ENCODE data around the gene RELT.

DNA sequence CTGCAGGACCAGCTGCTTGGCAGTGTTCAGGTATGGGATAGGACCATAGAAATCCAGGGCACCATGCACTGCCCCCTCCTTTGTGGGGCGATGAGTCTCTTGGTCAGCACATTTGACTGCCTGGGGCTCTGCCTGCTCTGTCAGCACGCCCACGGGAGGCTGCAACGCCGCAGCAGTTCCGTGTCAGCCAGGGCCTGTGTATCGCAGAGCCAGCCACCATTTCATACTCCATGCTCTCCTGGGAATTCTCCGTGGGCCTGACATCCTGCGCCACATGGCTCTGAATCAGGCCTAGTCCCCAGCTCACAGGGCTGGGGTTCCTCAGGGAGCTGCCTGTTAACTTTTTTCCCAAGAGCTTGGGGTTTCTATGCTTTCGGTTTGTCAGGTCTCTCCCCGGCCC, 16.9 kb upstream of the RELT start:
- TF ChIP-seq, protein P1, sequence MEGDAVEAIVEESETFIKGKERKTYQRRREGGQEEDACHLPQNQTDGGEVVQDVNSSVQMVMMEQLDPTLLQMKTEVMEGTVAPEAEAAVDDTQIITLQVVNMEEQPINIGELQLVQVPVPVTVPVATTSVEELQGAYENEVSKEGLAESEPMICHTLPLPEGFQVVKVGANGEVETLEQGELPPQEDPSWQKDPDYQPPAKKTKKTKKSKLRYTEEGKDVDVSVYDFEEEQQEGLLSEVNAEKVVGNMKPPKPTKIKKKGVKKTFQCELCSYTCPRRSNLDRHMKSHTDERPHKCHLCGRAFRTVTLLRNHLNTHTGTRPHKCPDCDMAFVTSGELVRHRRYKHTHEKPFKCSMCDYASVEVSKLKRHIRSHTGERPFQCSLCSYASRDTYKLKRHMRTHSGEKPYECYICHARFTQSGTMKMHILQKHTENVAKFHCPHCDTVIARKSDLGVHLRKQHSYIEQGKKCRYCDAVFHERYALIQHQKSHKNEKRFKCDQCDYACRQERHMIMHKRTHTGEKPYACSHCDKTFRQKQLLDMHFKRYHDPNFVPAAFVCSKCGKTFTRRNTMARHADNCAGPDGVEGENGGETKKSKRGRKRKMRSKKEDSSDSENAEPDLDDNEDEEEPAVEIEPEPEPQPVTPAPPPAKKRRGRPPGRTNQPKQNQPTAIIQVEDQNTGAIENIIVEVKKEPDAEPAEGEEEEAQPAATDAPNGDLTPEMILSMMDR (IDR thresholded peaks at IDR 0.05; ENCODE audit: insufficient read depth, low read length, poor library complexity, severe bottlenecking), result no peak
- TF ChIP-seq EZH2phosphoT487 (conservative IDR thresholded peaks at IDR 0.05; ENCODE audit: low read length), result no peak
